Transverse colon (tissue), 4 donors: ENCODE measurements around the gene SRXN1. TPM values are rescaled to one million over a fixed set of nuclear protein-coding genes. Genes with fewer than 3 reads are reported as not detected.
"Not testable (repeated sequence)": the region's sequence is repeated elsewhere in the genome, so short reads cannot be mapped to it uniquely, and the experiment has no call there.

Experiments
- DNase-seq: peaks from one replicate; pipeline ENCODE4 v3.0.0-alpha.2; 2019
- H3K27ac ChIP-seq, 4 donors: fragments of 200-600 bp; sonication (generic); 2 replicates each; pipeline ENCODE4 v1.5.1; 2016 to 2018; ENCODE audit warnings: inconsistent platforms in 4 of 4
- H3K27me3 ChIP-seq: fragments of 200-600 bp; sonication (generic); 2 replicates; pipeline ENCODE4 v1.5.1; 2017; ENCODE audit warnings: inconsistent platforms
- H3K36me3 ChIP-seq, 4 donors: fragments of 200-600 bp; sonication (generic); 2 replicates each; pipeline ENCODE4 v1.5.1; 2017 to 2019; ENCODE audit warnings: inconsistent platforms in 4 of 4
- H3K4me1 ChIP-seq, 4 donors: fragments of 200-600 bp; sonication (generic); 2 replicates each; pipeline ENCODE4 v1.5.1; 2017 to 2020; ENCODE audit warnings: inconsistent platforms in 4 of 4
- H3K4me3 ChIP-seq, 4 donors: fragments of 200-600 bp; sonication (generic); 1 replicate in 1 of 4; 2 replicates in 3 of 4; pipeline versions ENCODE4 v1.5.1 to v1.6.1; 2017 to 2019; ENCODE audit warnings: inconsistent platforms in 4 of 4
- H3K9me3 ChIP-seq, 2 donors: fragments of 200-600 bp; sonication (generic); 2 replicates each; pipeline ENCODE4 v1.5.1; 2017 to 2019; ENCODE audit warnings: inconsistent platforms in 2 of 2
- CTCF ChIP-seq, 5 experiments: fragments of 200-600 bp in 3 of 5; fragments of 450-650 bp in 2 of 5; sonication (generic) in 3 of 5; IDR thresholded peaks; 1 replicate in 2 of 5; 2 replicates in 3 of 5; pipeline ENCODE4 v1.5.1; 2016 to 2017; ENCODE audit warnings: antibody characterized with exemption in 5 of 5, inconsistent platforms in 3 of 5, mild to moderate bottlenecking in 2 of 5, moderate library complexity in 1 of 5
- EP300 ChIP-seq: sonication (generic); formaldehyde crosslinking; IDR thresholded peaks from one replicate; pipeline ENCODE4 v1.6.1; 2017; ENCODE audit warnings: antibody characterized with exemption, low read depth
- POLR2A ChIP-seq: fragments of 450-650 bp; IDR thresholded peaks from one replicate; pipeline ENCODE4 v1.6.1; 2016; ENCODE audit warnings: antibody characterized with exemption, mild to moderate bottlenecking, moderate library complexity
- POLR2AphosphoS5 ChIP-seq, 3 donors: sonication (generic); formaldehyde crosslinking; IDR thresholded peaks; one replicate each; pipeline ENCODE4 v1.6.1; 2016; ENCODE audit warnings: antibody characterized with exemption in 3 of 3
- WGBS, 2 donors: methylation state at CpG; one replicate each; pipeline ENCODE4 v1.1.5; 2018; ENCODE audit warnings: low coverage in 1 of 2; 5-methylcytosine and 5-hydroxymethylcytosine counted together
- in situ Hi-C, 4 donors: fragments of 200-750 bp; cut with MboI; loops; one replicate each; pipeline versions ENCODE4 v1.15.0 to v1.15.1; 2017; ENCODE audit warnings: low sequenced_read_pairs in 3 of 4, low pct_ligation_motif_present in 1 of 4, low pct_unique_long_range_greater_than_20kb in 1 of 4
- intact Hi-C: fragments of 100-400 bp; cut with DNase I; formaldehyde crosslinking; loops from one replicate; pipeline ENCODE4 v1.15.1; 2023; ENCODE audit warnings: low total_unique reads
- total RNA-seq, 4 donors: library from RNA; depleted of rRNA; stranded (reverse); fragments of >200 nt; gene quantifications; one replicate each; pipeline ENCODE4 v1.1.0, GENCODE V29; 2016

Gene SRXN1
- total RNA-seq, 4 donors from 2014 or later: 8.6 to 43.0 (median 21.2) TPM

DNA sequence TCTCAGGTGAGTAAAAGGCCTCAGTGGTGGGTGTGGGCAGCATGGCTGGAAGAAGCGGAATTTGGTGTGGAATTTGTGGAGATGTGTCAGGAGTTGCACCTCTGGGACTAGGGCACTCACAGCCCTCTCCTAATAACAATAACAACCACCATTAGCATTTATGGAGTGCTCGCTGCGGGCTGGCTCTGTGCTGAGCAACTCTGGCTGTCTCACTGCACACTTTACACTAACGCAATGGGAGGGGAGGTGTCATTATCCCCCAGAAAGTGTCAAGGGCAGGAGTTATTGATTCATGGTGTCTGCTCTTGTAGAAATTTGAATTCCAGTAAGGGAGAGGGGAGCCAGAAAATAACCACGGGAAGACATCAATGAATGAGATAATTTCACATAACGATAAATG is 45.3 kb upstream of the SRXN1 start:
- H3K4me3 ChIP-seq: no peak overlapping the region
- no peak for TF ChIP-seq POLR2A
- no peak for TF ChIP-seq CTCF (IDR thresholded peaks at IDR 0.05)
- H3K36me3 ChIP-seq: no peaks in the 10 kb centered on the region
- H3K9me3 ChIP-seq: no peaks in the 10 kb centered on the region
- H3K4me1 ChIP-seq: no peaks in the 10 kb centered on the region
- DNase-seq: no peak
- H3K27ac ChIP-seq: no peak overlapping the region
- intact Hi-C loops: no loop called here
- 65% methylated on average over 6 of the region's 6 CpGs; no CpG with 5 or more reads in 1 of the 2 donors for WGBS, 2 donors
- peaks cover 15% of the 10 kb centered on the region for H3K27me3 ChIP-seq
- in situ Hi-C loops: no loop called here

DNA sequence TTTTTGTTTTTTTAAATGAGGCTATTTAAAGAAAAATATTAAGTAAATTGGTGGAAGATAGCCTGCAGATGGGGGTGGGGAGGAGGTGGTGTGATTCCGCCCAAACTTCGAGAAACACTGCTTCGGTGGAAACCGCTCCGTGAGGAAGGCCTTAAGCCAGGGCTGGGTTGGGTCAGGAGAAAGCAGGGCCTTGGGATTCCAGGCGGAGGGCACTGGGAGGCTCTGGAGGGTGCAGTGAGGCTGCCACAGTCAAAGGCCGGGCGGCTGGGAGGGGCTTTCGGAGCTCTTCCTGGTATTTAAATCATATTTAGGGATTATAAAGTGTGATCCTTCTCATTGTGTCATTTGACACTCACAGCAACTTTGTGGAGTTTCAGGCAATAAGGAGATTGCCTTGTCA is 44.8 kb upstream of the SRXN1 start:
- in situ Hi-C loops: no loop called here
- H3K4me3 ChIP-seq: no peak overlapping the region
- peaks cover 15% of the 10 kb centered on the region for H3K27me3 ChIP-seq
- TF ChIP-seq POLR2AphosphoS5 (IDR thresholded peaks at IDR 0.05) (no peak), POLR2A (no peak), EP300 (no peak), CTCF (IDR thresholded peaks at IDR 0.05) (no peak)
- no peak for DNase-seq
- no peaks in the 10 kb centered on the region for H3K36me3 ChIP-seq
- no peaks in the 10 kb centered on the region for H3K9me3 ChIP-seq
- no peaks in the 10 kb centered on the region for H3K4me1 ChIP-seq
- 67 to 69% methylated on average over 6 to 9 of the region's 9 CpGs for WGBS, 2 donors
- intact Hi-C loops: no loop called here
- H3K27ac ChIP-seq: no peak overlapping the region

DNA sequence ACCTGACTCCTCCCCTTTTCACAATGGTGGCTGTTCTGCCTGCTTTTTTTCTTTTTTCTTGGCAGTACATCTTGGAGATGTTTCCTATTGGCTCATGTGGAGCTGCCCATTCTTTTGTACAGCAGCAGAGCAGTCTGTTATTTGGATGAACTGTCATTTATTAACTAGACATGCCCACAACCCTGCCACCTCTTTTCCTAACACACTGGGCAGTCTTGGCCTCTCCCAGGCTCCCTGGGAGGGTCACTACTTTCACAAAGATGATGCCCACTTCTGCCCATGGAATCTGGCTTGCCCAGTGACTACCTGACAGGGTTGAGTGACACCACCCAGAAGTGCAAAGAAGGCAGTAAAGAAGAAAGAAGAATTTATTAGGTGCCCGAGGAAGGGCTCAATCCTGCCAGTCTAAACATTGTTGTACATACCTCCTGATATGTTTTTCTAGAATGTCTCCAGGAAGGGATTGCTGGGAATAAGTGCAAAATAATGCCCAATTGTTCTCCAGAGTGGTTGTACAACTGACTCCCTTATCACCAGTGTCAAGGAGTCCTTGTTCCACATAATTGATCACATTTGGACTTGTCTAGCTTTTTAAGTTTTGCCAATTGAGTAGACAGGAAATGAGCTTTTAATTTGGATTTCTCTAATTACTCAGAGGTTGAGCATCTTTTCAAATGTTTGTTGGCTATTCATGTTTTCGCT is 42.3 kb upstream of the SRXN1 start:
- WGBS, 2 donors: 53 to 55% methylated on average over 2 of the region's 2 CpGs
- Histone ChIP-seq H3K4me1 (no peaks in the 10 kb centered on the region), H3K9me3 (no peaks in the 10 kb centered on the region), H3K4me3 (no peak overlapping the region), H3K27me3 (peaks cover 30% of the 10 kb centered on the region), H3K36me3 (no peaks in the 10 kb centered on the region), H3K27ac (no peak overlapping the region)
- intact Hi-C loops (no loop called here), in situ Hi-C loops (no loop called here)
- DNase-seq: no peak
- no peak for TF ChIP-seq EP300
- no peak for TF ChIP-seq CTCF (IDR thresholded peaks at IDR 0.05)
- TF ChIP-seq POLR2AphosphoS5 (IDR thresholded peaks at IDR 0.05): no peak
- no peak for TF ChIP-seq POLR2A

DNA sequence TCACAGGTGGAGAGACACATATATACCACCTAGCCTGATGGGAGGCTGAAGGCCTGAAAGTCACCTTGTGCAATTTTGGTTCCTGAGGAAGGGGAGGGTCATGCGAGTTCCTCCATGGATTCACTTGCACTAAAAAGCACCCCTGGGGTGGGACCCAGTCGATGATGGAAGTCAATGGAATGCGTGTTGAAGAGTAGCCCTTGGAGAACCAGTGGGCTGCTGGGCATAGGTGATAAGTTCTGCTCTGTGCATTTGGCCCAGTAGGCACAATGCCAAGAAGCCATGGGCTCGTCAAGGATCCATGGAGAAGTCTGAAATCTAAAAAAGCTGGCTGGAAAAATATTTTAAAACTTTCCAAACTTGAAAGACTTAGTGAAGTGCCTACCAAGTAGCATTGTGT is 41.5 kb upstream of the SRXN1 start:
- 62% methylated on average over 4 of the region's 4 CpGs; no CpG with 5 or more reads in 1 of the 2 donors for WGBS, 2 donors
- no peak for TF ChIP-seq POLR2A
- TF ChIP-seq EP300: no peak
- no peak for TF ChIP-seq POLR2AphosphoS5 (IDR thresholded peaks at IDR 0.05)
- TF ChIP-seq CTCF (IDR thresholded peaks at IDR 0.05): no peak

DNA sequence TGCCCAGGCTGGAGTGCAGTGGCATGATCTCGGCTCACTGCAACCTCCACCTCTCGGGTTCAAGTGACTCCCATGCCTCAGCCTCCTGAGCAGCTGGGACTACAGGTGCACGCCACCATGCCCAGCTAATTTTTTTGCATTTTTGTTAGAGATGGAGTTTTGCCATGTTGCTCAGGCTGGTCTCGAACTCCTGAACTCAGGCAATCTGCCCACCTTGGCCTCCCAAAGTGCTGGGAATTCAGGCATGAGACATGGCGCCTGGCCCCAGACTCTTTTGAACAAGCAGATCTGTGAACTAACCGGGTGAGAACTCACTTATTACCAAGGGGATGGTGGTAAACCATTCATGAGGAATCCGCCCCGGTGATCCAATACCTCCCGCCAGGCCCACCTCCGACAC is 40.8 kb upstream of the SRXN1 start:
- intact Hi-C loops, in situ Hi-C loops, H3K4me1 ChIP-seq, H3K9me3 ChIP-seq, DNase-seq, H3K36me3 ChIP-seq, H3K27ac ChIP-seq, H3K4me3 ChIP-seq: not testable (repeated sequence)
- 89% methylated on average over 10 of the region's 10 CpGs; no CpG with 5 or more reads in 1 of the 2 donors for WGBS, 2 donors
- peaks cover 44% of the 10 kb centered on the region for H3K27me3 ChIP-seq

More for the DNA sequence above, 41.5 kb upstream of the SRXN1 start:
- H3K9me3 ChIP-seq: no peaks in the 10 kb centered on the region
- peaks cover 38% of the 10 kb centered on the region for H3K27me3 ChIP-seq
- in situ Hi-C loops (no loop called here), intact Hi-C loops (no loop called here)
- no peak overlapping the region for H3K27ac ChIP-seq
- no peak overlapping the region for H3K4me3 ChIP-seq
- no peaks in the 10 kb centered on the region for H3K4me1 ChIP-seq
- DNase-seq: no peak
- H3K36me3 ChIP-seq: no peaks in the 10 kb centered on the region
